Measurements from ENCODE around the gene SPG21.
A peak's percentile ranks its signal among the peaks of the same experiment; 100 is the strongest.
"Not testable (repeated sequence)": the region's sequence is repeated elsewhere in the genome, so short reads cannot be mapped to it uniquely, and the experiment has no call there.

SPG21 gene, protein sequence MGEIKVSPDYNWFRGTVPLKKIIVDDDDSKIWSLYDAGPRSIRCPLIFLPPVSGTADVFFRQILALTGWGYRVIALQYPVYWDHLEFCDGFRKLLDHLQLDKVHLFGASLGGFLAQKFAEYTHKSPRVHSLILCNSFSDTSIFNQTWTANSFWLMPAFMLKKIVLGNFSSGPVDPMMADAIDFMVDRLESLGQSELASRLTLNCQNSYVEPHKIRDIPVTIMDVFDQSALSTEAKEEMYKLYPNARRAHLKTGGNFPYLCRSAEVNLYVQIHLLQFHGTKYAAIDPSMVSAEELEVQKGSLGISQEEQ

DNA sequence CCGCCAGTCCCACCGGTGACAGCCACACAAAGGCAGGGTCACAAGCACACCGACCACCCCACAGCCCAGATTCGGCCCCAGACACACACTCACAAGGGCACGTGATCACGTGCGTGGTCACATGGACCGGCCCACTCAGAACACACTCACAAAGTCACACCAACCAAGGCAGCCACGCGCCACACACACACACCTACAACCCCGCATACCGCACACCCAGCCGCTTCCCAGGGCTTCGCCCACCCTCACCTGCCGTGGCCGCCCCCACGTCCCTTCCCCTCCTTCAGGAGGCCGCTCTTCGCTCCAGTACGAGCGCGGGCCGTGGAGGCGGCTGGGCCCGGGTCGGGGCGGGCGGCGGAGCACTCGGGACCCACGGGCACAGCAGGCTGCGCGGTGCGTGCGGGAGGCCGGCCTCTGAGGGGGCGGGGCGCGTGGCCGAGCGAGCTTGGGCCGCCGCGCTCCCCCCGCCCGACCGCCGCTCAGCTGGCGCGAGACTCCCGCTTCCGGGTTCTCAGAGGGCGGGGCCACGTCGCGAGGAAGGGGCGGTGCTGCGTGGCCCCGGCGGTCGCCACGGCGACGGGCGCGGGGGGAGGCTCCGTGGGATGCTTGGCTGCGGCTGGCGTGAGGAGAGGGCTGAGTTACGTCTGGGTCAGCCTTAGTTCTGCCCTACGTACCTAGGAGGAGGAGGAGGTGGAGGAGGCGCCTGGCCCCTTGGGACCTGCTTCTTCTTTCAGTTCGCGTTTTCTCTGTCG lies at the start of gene SPG21:
TSS of gene SPG21 (minus strand) at position 499 of the 752 bp plus-strand sequence. CDS start 6,345 bp downstream, outside the sequence.
- peak; percentile 62 for DNase-seq

DNA sequence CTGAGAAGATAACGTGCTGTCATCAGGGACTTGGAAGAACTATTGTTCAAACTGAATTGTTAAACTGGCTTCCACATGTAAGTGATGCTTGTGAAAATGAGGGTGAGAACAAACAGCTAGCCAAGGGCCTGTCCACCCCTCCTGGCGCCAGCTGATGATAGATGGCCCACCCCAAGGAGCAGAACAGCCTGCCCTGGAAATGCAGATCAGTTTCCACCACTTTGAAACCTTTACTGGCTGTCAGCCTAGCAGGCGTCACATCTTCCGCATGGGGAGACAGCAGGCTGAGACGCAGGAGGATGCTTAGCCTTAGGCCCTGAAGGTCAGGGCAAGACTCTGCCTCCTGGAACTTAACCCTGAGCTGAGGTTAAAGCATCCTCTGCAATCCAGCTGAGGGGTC lies 49.1 kb upstream of the SPG21 start:
- DNase-seq = no peak

DNA sequence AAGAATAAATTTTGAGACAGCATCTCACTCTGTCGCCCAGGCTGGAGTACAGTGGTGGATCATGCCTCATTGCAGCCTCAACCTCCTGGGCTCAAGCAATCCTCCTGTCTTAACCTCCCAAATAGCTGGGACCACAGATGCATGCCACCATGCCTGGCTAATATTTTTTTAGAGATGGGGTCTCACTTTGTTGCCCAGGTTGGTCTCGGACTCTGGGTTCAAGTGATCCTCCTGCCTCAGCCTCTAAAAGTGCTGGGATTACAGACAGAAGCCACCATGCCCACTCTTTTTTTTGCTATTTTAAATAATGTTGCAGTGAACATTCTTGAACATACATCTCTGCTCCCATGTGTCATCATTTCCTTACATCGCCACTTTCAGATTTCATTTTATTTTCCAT lies 48.7 kb upstream of the SPG21 start:
- no peak for DNase-seq

DNA sequence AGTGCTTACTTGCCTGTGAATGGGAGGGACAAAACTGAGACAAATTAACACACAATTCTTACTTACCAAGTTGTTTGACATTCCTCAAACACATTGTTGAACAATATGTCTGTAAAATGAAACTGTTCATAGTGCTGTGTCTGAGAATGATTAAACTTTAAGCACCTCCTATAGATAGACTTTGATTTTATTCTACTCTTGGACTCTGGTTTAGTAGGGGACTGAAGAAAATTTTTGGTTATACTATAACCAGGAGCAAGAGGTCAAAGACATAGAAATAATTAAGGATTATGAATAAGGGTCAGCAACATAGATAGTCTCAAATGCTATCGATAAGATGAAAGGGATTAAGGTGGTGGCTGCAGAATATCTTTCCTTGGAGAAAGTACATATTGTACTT lies 47.6 kb upstream of the SPG21 start:
- DNase-seq = no peak

DNA sequence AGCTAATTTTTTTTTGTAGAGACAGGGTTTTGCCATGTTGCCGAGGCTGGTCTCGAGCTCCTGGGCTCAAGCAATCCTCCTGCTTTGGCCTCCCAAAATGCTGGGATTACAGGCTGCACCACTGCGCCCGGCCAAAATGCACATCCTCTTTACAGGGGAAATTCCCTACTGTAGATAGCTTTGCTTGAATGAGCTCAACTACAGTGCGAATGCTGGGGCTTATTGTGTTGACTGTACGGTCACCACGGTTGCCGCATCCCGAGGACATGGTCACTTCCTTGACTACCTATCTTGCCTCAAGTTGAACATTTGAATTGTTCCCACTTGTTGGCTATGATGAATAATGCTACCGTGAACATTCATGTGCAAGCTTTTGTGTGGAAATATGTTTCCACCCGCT lies 45.0 kb upstream of the SPG21 start:
- DNase-seq = no peak

DNA sequence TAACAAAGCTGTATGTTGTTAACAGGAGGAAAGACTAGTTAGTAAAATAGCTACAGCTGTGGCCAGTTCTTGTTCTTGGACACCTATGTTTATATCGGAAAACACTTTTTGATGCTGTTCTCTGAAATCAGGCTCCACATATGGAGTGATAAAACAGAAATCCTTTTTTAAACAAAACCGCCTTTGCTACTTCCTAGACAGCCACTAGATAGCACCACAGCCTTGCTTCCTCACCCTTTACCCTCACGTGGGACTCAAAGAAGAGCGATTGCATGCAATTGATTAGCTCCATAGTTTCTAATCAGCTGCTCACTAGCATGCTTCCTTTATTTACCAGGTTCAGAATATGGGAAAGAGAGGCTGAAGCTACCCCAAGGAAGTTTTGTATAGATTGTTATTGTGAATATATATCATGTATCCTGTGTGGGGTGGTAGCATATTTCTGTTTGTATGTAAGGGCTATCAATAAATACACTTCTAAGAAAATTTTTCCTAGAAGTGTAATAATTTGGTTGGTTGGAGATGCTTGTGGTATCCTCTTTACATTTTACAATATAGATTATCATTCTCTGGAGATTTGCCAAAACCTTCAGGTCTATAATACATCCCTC lies 44.0 kb upstream of the SPG21 start:
- no peak for DNase-seq

DNA sequence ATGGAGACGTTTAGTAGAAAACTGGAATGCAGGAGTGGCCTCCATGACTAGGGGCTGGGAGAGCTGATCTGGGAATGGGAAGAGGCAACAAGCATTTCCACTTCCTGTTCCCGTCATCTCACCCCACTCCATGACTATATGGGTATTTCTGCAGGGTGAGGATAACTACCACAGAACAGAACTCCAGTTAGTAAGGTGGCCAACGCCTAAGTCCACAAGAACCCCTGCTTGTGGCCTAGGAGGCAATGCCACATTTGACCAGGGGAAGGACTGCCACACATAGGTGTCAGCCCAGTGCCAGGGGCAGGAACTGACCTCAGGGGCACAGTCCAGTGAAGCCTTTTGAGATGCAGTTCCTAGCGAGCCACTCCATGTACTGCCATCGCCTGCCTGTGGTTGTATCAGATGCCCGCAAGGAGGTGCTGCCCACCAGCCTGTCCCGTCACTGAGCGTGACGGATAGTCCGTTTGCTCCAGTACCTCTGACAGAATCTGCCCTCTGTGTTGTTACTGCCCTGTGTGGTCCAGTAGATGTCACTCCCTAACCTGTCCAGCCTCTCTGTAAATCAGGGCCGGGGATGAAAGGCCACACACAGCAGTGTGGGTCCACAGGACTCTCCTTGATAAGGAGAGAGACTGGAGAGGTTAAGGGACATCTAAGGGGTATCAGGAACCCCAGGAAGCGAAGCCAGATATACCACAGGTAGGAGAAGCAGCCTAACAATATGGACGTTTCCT lies 43.3 kb upstream of the SPG21 start:
- DNase-seq = no peak

DNA sequence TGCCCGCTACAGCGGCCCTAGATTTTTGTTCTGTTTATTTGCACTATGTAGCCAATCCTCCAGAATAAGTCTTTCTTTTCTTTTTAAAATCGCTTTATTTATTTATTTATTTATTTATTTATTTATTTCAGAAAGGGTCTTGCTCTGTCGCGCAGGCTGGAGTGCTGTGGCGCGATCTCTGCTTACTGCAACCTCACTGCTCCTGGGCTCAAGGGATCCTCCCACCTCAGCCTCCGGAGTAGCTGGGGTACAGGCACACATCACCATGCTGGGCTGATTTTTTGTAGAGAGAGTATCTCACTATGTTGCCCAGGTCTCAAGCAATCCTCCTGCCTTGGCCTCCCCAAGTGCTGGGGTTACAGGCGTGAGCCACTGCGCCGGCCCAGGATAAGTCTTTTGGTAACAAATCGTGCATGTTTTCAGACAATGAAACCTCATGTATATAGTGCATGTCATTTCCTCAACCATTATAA lies 40.1 kb upstream of the SPG21 start:
- no peak for DNase-seq

DNA sequence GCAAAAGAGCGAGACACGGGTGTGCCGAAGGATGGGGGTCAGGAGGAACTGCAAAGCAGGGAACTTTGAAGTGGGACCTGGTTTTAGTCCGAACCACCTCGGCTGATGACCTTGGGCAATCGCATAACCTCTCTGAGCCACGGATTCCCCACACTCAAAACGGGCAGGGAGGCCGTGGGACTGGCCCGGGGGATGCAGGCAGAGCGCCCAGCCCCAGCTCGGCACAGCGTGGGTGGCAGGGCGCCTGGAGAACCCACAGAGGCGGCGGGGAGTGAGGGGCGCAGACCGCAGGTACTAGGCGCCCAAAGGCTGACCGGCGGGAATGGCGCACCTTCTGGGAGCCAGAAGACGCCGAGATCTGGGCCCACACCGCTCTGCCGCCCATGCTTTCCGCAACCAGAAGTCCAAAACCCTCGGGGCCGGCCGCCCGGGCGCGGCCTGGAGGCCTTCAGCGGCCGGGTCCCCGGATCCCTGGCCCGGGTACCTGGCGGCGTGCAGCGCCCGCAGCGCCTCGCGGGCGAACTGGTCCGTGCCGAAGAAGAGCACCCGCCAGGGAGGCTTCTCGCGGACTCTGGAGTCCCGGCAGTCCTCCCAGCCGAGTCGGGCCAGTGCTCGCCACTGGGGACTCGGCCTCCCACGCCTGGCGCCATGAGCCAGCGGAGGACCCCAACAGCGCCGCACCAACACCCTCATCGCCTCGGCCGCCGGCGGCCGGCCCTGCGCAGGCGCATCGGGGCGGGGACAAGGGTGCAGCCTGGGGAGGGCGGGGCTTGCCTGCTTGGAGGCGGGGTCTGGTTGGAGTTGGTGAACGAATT lies 39.4 kb upstream of the SPG21 start, which contains the start of gene MTFMT:
TSS of gene MTFMT (minus strand) at position 719 of the 815 bp plus-strand sequence. CDS start at position 693, 26 bp downstream.
- DNase-seq = peak; percentile 7

DNA sequence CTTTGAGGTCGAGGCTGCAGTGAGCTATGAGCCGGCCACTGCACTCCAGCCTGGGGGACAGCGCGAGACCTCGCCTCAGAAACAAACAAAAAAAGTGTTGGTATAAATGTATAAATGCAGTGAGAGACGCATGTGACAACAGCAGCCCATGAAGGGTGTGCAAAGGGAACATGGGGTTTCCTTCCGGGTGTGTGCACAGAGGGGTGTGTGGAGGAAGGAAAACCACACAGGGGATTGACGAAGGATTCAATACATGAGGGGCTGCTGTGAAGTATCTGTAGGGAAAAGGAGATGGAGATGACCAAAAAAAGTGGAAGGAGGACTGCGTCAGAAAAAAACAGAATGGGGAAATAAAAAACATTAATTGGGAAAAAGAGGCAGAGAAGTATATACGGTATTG lies 38.6 kb upstream of the SPG21 start:
- DNase-seq = no peak

DNA sequence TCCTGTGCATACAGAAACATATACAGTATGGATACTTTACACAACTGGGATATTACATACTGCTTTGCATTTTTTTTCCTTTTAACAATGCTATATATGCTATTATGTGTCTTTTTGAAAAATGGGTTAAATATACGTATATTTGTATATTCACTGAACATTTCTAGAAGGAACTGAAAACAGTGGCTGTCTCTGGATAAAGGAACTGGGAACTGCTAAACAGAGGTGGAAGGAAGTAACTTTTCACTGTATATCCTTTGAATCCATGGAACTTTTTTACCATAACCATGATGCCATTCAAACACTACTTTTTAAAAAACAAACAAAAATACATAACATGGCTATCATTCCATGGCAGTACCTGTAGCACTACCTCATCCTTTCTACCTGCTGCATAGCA lies 37.9 kb upstream of the SPG21 start:
- no peak for DNase-seq

DNA sequence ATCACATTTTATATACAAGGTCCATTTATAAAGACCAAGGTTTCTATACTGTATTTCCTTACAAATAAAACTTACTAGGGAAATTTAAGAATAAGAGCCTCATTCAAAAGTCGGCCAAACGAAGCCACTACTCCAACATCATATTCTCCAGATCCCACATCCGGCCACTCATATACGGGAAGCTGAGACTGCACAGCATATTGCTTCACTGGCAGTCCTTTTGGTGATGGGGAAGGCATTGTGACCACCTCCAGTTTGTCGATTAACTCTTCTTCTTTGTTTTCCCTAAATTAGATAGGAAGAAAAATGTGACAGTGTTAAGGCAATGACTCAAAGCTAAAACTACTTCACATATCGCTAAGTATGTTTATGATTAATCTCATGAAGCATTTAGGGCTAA lies 37.0 kb upstream of the SPG21 start:
- DNase-seq = no peak

DNA sequence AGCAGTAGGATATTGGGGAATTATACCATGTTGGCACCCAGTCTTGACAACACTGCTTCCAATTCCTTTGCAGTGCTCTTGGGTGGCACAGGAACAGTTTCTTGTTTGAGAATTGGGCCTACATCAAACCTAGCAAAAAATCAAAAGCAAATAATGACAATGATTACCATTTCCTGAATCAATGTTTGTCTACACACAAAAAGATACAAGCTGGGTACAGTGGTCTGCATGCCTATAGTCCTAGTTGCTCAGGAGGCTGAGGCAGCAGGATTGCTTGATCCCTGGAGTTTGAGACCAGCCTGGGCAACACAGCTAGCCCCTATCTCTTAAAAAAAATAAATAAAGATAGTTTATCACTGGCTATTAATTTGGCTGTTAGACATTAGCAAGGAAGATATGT lies 31.8 kb upstream of the SPG21 start:
- no peak for DNase-seq

DNA sequence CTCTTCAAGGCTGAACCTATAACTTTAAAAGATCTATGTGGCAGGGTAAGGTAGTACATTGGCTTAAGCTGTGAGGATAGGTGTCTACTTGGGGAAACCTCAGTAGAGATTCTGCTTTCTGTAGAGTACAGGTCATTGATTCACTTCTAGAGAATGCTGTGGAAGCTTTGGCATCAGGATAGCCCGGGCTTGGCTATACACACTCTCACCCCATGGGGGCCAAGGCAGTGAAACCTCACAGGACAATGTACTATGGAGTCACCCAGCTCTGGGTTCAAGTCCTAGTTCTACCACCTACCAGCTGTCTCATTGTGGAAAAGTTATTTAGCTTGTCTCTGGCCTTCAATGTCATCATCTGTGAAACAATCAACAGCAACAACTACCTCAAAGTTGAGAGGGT lies 30.7 kb upstream of the SPG21 start:
- no peak for DNase-seq

DNA sequence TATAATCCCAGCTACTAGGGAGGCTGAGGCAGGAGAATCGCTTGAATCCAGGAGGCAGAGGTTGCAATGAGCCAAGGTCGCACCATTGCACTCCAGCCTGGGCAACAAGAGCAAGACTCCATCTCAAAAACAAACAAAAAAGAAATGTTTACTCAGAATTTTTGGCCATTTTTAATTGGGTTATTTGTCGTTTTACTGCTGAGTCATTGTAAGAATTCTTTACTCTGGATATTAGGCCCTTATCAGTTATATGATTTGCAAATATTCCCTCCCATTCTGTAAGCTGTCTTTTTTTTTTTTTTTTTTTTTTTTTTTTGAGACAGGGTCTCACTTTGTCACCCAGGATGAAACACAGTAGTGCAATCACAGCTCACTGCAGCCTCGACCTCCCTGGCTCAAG lies 21.5 kb upstream of the SPG21 start:
- DNase-seq = not testable (repeated sequence)

DNA sequence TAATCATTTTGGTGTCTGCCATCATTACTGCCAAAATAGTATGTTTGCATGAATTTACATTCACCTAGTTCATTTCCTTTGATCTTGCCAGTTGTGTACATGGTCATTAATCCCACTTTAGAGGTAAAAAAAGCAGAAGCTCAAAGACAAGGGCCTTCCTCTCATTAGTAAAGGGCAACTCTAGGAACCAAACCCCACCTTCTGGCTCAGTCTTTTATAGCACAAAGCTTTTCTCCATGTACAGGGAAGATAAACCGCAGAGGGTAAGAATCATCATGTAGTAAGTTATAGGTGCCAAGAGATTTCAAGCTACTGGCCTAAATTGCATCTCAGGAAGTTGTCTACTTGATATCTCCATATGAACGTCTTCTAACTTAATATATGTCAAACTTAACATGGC lies 19.3 kb upstream of the SPG21 start:
- DNase-seq = no peak

DNA sequence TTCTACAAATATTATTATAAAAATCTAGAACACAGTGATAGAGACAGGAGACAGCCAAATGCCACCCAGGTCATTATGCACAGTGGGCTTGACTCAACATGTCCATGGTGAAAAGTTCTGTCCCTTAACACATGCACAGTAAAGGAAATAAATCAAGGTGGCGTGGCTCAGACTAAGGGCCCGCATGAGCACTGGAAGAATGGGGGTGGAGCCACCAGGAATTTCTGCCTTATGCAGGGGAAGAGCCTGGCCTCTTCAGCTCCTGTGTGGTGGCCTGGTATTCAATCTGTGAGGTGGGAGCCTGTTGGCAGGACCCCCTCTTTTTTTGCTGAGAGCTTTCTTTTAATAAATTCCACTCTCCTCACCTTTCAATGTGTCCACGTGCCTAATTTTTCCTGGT lies 17.2 kb upstream of the SPG21 start:
- no peak for DNase-seq

DNA sequence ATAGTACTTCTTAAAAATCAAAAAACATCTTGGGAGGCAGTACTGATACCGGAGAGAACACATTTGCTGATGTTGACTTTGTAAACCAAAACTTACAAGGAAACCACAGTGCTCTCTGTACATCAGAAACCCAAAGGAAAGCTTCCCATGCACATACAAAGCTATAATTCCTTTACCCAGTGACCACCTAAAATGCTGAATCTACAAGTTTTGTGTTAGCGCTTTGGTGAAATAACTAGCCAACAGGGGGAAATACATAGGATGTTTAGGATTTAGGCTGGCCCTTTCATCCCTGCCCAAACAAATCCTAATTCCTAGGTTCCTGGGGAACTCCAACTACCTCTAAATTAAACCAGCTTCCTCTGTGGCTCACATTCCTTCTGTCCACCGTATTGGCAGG lies 15.3 kb upstream of the SPG21 start:
- DNase-seq = no peak

DNA sequence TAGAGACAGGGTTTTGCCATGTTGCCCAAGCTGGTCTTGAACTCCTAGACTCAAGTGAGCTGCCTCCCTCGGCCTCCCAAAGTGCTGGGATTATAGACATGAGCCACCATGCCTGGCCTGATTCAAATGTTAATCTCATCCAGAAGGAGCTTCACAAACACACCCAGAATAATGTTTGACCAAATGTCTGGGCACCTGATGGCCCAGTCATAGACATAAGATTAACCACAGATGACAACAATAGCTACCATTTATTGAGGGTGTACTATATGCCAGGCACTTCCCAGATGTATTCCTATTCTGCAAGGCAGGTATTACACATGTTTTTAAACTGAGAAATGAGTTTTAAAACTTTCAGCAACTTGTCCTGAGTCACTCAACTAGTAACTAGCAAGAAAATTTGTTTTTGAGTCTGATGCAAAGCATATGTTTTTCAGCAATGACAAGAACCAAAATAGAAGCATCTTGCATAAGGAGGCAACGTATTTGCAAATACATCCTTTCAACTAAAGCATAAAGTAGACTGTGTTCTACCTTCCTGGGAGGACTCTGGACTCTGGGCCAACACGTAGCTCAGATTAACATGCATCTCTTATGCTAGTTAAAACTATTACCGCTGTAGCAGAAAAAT lies 8.1 kb upstream of the SPG21 start:
- no peak for DNase-seq

DNA sequence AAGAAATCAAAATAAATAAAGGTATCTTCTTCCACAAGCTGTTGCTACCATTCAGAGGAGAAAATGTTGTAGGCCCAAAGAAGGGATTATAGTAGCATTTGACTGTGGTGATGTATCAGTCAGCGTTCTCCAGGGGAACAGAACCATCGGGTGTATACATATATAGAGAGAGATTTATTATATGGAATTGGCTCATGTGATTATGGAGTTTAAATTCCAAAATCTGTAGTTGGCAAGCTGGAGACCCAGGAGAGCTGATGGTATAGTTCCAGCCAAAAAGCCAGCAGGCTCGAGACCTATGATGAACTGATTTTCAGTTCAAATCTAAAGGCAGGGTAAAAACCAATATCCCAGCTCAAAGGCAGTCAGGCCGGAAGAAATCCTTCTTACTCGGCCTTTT lies 7.4 kb upstream of the SPG21 start:
- no peak for DNase-seq

DNA sequence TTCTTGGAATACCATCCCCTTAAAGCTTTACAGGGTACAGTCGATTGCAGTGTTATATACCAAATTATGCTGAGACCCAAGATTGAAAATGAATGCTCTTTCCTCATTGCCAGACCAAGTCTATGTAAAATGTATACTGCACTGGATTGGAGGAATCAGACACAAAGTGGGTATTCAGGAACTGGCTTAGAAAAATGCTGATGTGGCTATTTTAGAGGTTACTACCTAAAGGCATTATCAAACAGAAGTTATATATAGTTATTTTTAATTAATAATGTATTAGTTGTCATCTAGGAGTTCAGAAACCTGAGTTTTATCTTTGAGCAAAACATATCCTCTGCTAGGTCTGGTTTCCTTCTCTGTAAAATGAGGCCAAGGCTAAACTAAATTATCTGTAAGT lies 3.6 kb upstream of the SPG21 start:
- DNase-seq = no peak
